Skin epidermis (tissue), 12 donors: ENCODE measurements around the gene AGBL1.

Source experiments
- H3K27ac ChIP-seq, 21 experiments: fragments of 200-600 bp; sonication (generic) in 11 of 21; one replicate each; pipeline ENCODE4 v1.5.0; 2020; ENCODE audit warnings: mild to moderate bottlenecking in 3 of 21, inconsistent platforms in 2 of 21, moderate library complexity in 2 of 21
- H3K4me3 ChIP-seq, 7 experiments: fragments of 200-600 bp; sonication (generic) in 2 of 7; one replicate each; pipeline ENCODE4 v1.5.0; 2020; ENCODE audit warnings: inconsistent platforms in 2 of 7, mild to moderate bottlenecking in 2 of 7, moderate library complexity in 1 of 7

The AGBL1 gene

GRCh38 chr15:86229306-86229705 lies 149.6 kb downstream of the AGBL1 start:
- Histone ChIP-seq H3K4me3 (no peak overlapping the region), H3K27ac (no peak overlapping the region)

GRCh38 chr15:86229936-86230335 lies 150.3 kb downstream of the AGBL1 start:
- Histone ChIP-seq H3K4me3 (no peak overlapping the region), H3K27ac (no peak overlapping the region)

- Histone ChIP-seq H3K27ac (no peak overlapping the region), H3K4me3 (no peak overlapping the region)
Measured at GRCh38 chr15:86231864-86232721, 152.4 kb downstream of the AGBL1 start.

- H3K4me3 ChIP-seq, result no peak overlapping the region
Measured at GRCh38 chr15:86235667-86236066, 156.0 kb downstream of the AGBL1 start.

GRCh38 chr15:86236356-86237110 lies 156.9 kb downstream of the AGBL1 start:
- H3K4me3 ChIP-seq, result no peak overlapping the region
- H3K27ac ChIP-seq, result no peak overlapping the region

More at GRCh38 chr15:86235667-86236066, 156.0 kb downstream of the AGBL1 start:
- H3K27ac ChIP-seq, result no peak overlapping the region

- H3K4me3 ChIP-seq, result no peak overlapping the region
- H3K27ac ChIP-seq, result no peak overlapping the region
Measured at GRCh38 chr15:86237111-86237500, 157.4 kb downstream of the AGBL1 start.

GRCh38 chr15:86247249-86247955 lies 167.7 kb downstream of the AGBL1 start:
- no peak overlapping the region for H3K4me3 ChIP-seq
- H3K27ac ChIP-seq, result no peak overlapping the region

GRCh38 chr15:86255247-86255646 lies 175.6 kb downstream of the AGBL1 start:
- Histone ChIP-seq H3K4me3 (no peak overlapping the region), H3K27ac (no peak overlapping the region)

GRCh38 chr15:86256628-86257027 lies 177.0 kb downstream of the AGBL1 start:
- Histone ChIP-seq H3K4me3 (no peak overlapping the region), H3K27ac (no peak overlapping the region)

GRCh38 chr15:86259589-86259988 lies 179.9 kb downstream of the AGBL1 start:
- Histone ChIP-seq H3K4me3 (no peak overlapping the region), H3K27ac (no peak overlapping the region)

- Histone ChIP-seq H3K27ac (no peak overlapping the region), H3K4me3 (no peak overlapping the region)
Measured at GRCh38 chr15:86263230-86263629, 183.6 kb downstream of the AGBL1 start.

- H3K27ac ChIP-seq, result no peak overlapping the region
- H3K4me3 ChIP-seq, result no peak overlapping the region
Measured at GRCh38 chr15:86266896-86267484, 187.3 kb downstream of the AGBL1 start.

- Histone ChIP-seq H3K4me3 (no peak overlapping the region), H3K27ac (no peak overlapping the region)
Measured at GRCh38 chr15:86267892-86268291, 188.2 kb downstream of the AGBL1 start.

GRCh38 chr15:86268558-86268957 lies 188.9 kb downstream of the AGBL1 start:
- Histone ChIP-seq H3K4me3 (no peak overlapping the region), H3K27ac (no peak overlapping the region)

- Histone ChIP-seq H3K4me3 (no peak overlapping the region), H3K27ac (no peak overlapping the region)
Measured at GRCh38 chr15:86273309-86273708, 193.6 kb downstream of the AGBL1 start.

GRCh38 chr15:86275361-86275760 lies 195.7 kb downstream of the AGBL1 start:
- no peak overlapping the region for H3K4me3 ChIP-seq
- H3K27ac ChIP-seq, result no peak overlapping the region

GRCh38 chr15:86278586-86278985 lies 198.9 kb downstream of the AGBL1 start:
- no peak overlapping the region for H3K4me3 ChIP-seq
- H3K27ac ChIP-seq, result no peak overlapping the region

- H3K27ac ChIP-seq, result no peak overlapping the region
- no peak overlapping the region for H3K4me3 ChIP-seq
Measured at GRCh38 chr15:86284635-86285034, 205.0 kb downstream of the AGBL1 start.

- H3K27ac ChIP-seq, result no peak overlapping the region
- no peak overlapping the region for H3K4me3 ChIP-seq
Measured at GRCh38 chr15:86295511-86295910, 215.8 kb downstream of the AGBL1 start.

GRCh38 chr15:86296769-86297168 lies 217.1 kb downstream of the AGBL1 start:
- Histone ChIP-seq H3K4me3 (no peak overlapping the region), H3K27ac (no peak overlapping the region)
